LNCaP clone FGC (cell line): ENCODE measurements around the gene GALNT16.

Source experiments
- DNase-seq: peaks from one replicate; pipeline ENCODE4 v3.0.0-alpha.2; 2011; ENCODE audit warnings: low read depth
- H3K4me3 ChIP-seq: 2 replicates; pipeline ENCODE4 v1.5.1; 2011; ENCODE audit warnings: mild to moderate bottlenecking, low read depth, low read length, control low read depth
- CTCF ChIP-seq: IDR thresholded peaks from 2 replicates; pipeline ENCODE4 v1.5.1; 2012; ENCODE audit warnings: mild to moderate bottlenecking; ENCODE audit not compliant: control insufficient read depth, insufficient read depth; ENCODE audit errors: extremely low read depth

Gene GALNT16

GRCh38 chr14:69252851-69253250 is 7.1 kb upstream of the GALNT16 start:
- no peak for TF ChIP-seq CTCF
- H3K4me3 ChIP-seq = no peak overlapping the region
- no peak for DNase-seq

GRCh38 chr14:69259168-69259526 is 811 bp upstream of the GALNT16 start:
- DNase-seq = no peak
- no peak for TF ChIP-seq CTCF
- no peak overlapping the region for H3K4me3 ChIP-seq

GRCh38 chr14:69260190-69260860 is 367 bp downstream of the GALNT16 start:
- peak overlapping the region; percentile 37 for H3K4me3 ChIP-seq
- no peak for DNase-seq

GRCh38 chr14:69260861-69261564 is 1.1 kb downstream of the GALNT16 start:
- no peak for DNase-seq
- peak overlapping the region; percentile 21; the same call in 1 of the 2 replicates for H3K4me3 ChIP-seq
- TF ChIP-seq CTCF = peak; percentile 53

More at GRCh38 chr14:69260190-69260860, 367 bp downstream of the GALNT16 start:
- no peak for TF ChIP-seq CTCF

GRCh38 chr14:69261761-69262331 is 1.9 kb downstream of the GALNT16 start:
- no peak for DNase-seq
- no peak for TF ChIP-seq CTCF
- no peak overlapping the region for H3K4me3 ChIP-seq

- DNase-seq = no peak
- no peak for TF ChIP-seq CTCF
Measured at GRCh38 chr14:69262516-69262915, 2.6 kb downstream of the GALNT16 start.

More at GRCh38 chr14:69262516-69262915, 2.6 kb downstream of the GALNT16 start:
- H3K4me3 ChIP-seq = no peak overlapping the region
